ENCODE measurements around the gene STIM1.

STIM1 gene

GRCh38 chr11:3956038-3956437 lies 100.6 kb downstream of the STIM1 start:
- no peak for DNase-seq

GRCh38 chr11:3956748-3957147 lies 101.3 kb downstream of the STIM1 start:
- no peak for DNase-seq

- no peak for DNase-seq
Observed at GRCh38 chr11:3957437-3957836, 102.0 kb downstream of the STIM1 start.

- no peak for DNase-seq
Observed at GRCh38 chr11:3958281-3958680, 102.8 kb downstream of the STIM1 start.

GRCh38 chr11:3959015-3959902 lies 103.8 kb downstream of the STIM1 start:
- DNase-seq, result no peak

GRCh38 chr11:3959903-3960265 lies 104.4 kb downstream of the STIM1 start:
- DNase-seq, result no peak

GRCh38 chr11:3962406-3962840 lies 107.0 kb downstream of the STIM1 start:
- DNase-seq, result no peak

- no peak for DNase-seq
Observed at GRCh38 chr11:3964056-3964455, 108.6 kb downstream of the STIM1 start.

- no peak for DNase-seq
Observed at GRCh38 chr11:3964935-3965604, 109.6 kb downstream of the STIM1 start.

GRCh38 chr11:3967695-3968094 lies 112.2 kb downstream of the STIM1 start:
- no peak for DNase-seq

- DNase-seq, result no peak
Observed at GRCh38 chr11:3969200-3969599, 113.7 kb downstream of the STIM1 start.

GRCh38 chr11:3969613-3970012 lies 114.1 kb downstream of the STIM1 start:
- DNase-seq, result no peak

- DNase-seq, result no peak
Observed at GRCh38 chr11:3970108-3970507, 114.6 kb downstream of the STIM1 start.

- no peak for DNase-seq
Observed at GRCh38 chr11:3971756-3972404, 116.4 kb downstream of the STIM1 start.

GRCh38 chr11:3972431-3972830 lies 117.0 kb downstream of the STIM1 start:
- no peak for DNase-seq

- no peak for DNase-seq
Observed at GRCh38 chr11:3977078-3977477, 121.6 kb downstream of the STIM1 start.

- no peak for DNase-seq
Observed at GRCh38 chr11:3981084-3981633, 125.7 kb downstream of the STIM1 start.

- DNase-seq, result no peak
Observed at GRCh38 chr11:3982431-3982830, 127.0 kb downstream of the STIM1 start.

- no peak for DNase-seq
Observed at GRCh38 chr11:3983101-3983500, 127.6 kb downstream of the STIM1 start.

- DNase-seq, result no peak
Observed at GRCh38 chr11:3984896-3985295, 129.4 kb downstream of the STIM1 start.

GRCh38 chr11:3985631-3986030 lies 130.2 kb downstream of the STIM1 start:
- no peak for DNase-seq

GRCh38 chr11:3986301-3986700 lies 130.8 kb downstream of the STIM1 start:
- DNase-seq, result no peak

- DNase-seq, result no peak
Observed at GRCh38 chr11:3989276-3989920, 133.9 kb downstream of the STIM1 start.

All from NCI-H2081 treated with DMSO at 0.1 percent for 48 hours (cell line).